HCT116 (cell line): ENCODE measurements around the gene XKRX. TPM values are rescaled to one million over a fixed set of nuclear protein-coding genes. Genes with fewer than 3 reads are reported as not detected.

ENCODE experiments used
- ATAC-seq: fragments of 200-7000 bp; cut with Tn5 transposase; 2 replicates; pipeline ENCODE4 v1.9.1; 2020; ENCODE audit warnings: mild to moderate bottlenecking, moderate library complexity
- BruUV-seq: library from RNA; stranded (reverse); fragments of 400-500 nt; replicated peaks from 2 replicates; lab custom pipeline; 2021; lab: Mats Ljungman, UMichigan
- CTCF ChIA-PET: fragments of 300-600 bp; sonication (Branson Sonifier 250); formaldehyde crosslinking; loops from one replicate; lab custom pipeline; 2021; ENCODE audit warnings: antibody characterized with exemption; lab: Charles Lee
- POLR2A ChIA-PET: fragments of 300-600, 350-600 bp; sonication (Branson Sonifier 250); formaldehyde crosslinking; loops from one replicate; lab custom pipeline; 2021; ENCODE audit warnings: antibody characterized with exemption; lab: Charles Lee
- RAD21 ChIA-PET, 2 experiments: fragments of 300-600 bp; sonication (Branson Sonifier 250); formaldehyde crosslinking; loops; one replicate each; lab custom pipeline; 2023; ENCODE audit warnings: low total read pairs in 2 of 2; ENCODE audit not compliant: uncharacterized antibody in 2 of 2, unreplicated experiment in 2 of 2, low non-redundant PET in 1 of 2; lab: Charles Lee
- DNase-seq: peaks from one replicate; pipeline ENCODE4 v3.0.0-alpha.2; 2010; ENCODE audit warnings: low read depth, low spot score
- H2AFZ ChIP-seq: fragments of 200-600 bp; shearing (Covaris generic), sonication (generic); 2 replicates; pipeline ENCODE4 v1.6.1; 2017; ENCODE audit warnings: low read depth, mixed run types, mixed read lengths, antibody characterized with exemption, low read length; ENCODE audit not compliant: poor library complexity, severe bottlenecking
- H3K27ac ChIP-seq: 2 replicates; pipeline ENCODE4 v1.5.1; 2012; ENCODE audit warnings: low read depth, low read length
- H3K27me3 ChIP-seq: fragments of 200-600 bp; sonication (generic); 2 replicates; pipeline ENCODE4 v1.6.1; 2016; ENCODE audit warnings: mixed run types, low read length, mixed read lengths; ENCODE audit not compliant: insufficient read depth
- H3K36me3 ChIP-seq, 2 experiments: fragments of 200-500 bp in 1 of 2; fragments of 200-600 bp in 1 of 2; sonication (Bioruptor generic) in 1 of 2; sonication (generic) in 1 of 2; 2 replicates each; pipeline versions ENCODE4 v1.5.1 to v1.6.1; 2014 to 2016; ENCODE audit warnings: low read length in 2 of 2, inconsistent platforms in 1 of 2, mixed read lengths in 1 of 2, mixed run types in 1 of 2; ENCODE audit not compliant: insufficient read depth in 2 of 2, control insufficient read depth in 1 of 2
- H3K4me1 ChIP-seq, 2 experiments: fragments of 200-600 bp in 1 of 2; sonication (generic) in 1 of 2; 2 replicates each; pipeline versions ENCODE4 v1.5.1 to v1.6.1; 2012 to 2017; ENCODE audit warnings: low read length in 2 of 2, inconsistent platforms in 1 of 2, mild to moderate bottlenecking in 1 of 2, mixed read lengths in 1 of 2, mixed run types in 1 of 2, moderate library complexity in 1 of 2; ENCODE audit not compliant: insufficient read depth in 2 of 2, control insufficient read depth in 1 of 2
- H3K4me2 ChIP-seq: fragments of 200-600 bp; sonication (generic); 2 replicates; pipeline ENCODE4 v1.6.1; 2017; ENCODE audit warnings: mixed run types, low read length, mixed read lengths
- H3K4me3 ChIP-seq, 2 experiments: fragments of 200-600 bp in 1 of 2; sonication (generic) in 1 of 2; replicated peaks in 1 of 2; 2 replicates each; pipeline ENCODE4 v1.5.1; 2011 to 2016; ENCODE audit warnings: low read length in 2 of 2, control low read depth in 1 of 2, low read depth in 1 of 2, mild to moderate bottlenecking in 1 of 2, mixed read lengths in 1 of 2, mixed run types in 1 of 2
- H3K79me2 ChIP-seq: fragments of 200-600 bp; sonication (generic); 2 replicates; pipeline ENCODE4 v1.6.1; 2017; ENCODE audit warnings: mild to moderate bottlenecking, mixed run types, low read length, moderate library complexity, mixed read lengths; ENCODE audit not compliant: insufficient read depth
- H3K9ac ChIP-seq: fragments of 200-600 bp; sonication (generic); 2 replicates; pipeline ENCODE4 v1.6.1; 2016; ENCODE audit warnings: low read length, mixed read lengths
- H3K9me2 ChIP-seq: fragments of 200-600 bp; sonication (generic), shearing (Covaris generic); 2 replicates; pipeline ENCODE4 v1.6.1; 2017; ENCODE audit warnings: mixed run types, mild to moderate bottlenecking, moderate library complexity; ENCODE audit not compliant: insufficient read depth
- H3K9me3 ChIP-seq, 2 experiments: fragments of 200-500 bp in 1 of 2; fragments of 200-600 bp in 1 of 2; sonication (Bioruptor generic) in 1 of 2; sonication (generic) in 1 of 2; 2 replicates each; pipeline ENCODE4 v1.6.1; 2014 to 2017; ENCODE audit warnings: low read length in 2 of 2, mixed read lengths in 2 of 2, inconsistent platforms in 1 of 2, low read depth in 1 of 2, mild to moderate bottlenecking in 1 of 2, mixed run types in 1 of 2, moderate library complexity in 1 of 2; ENCODE audit not compliant: control insufficient read depth in 1 of 2, insufficient read depth in 1 of 2
- H4K20me1 ChIP-seq: fragments of 200-600 bp; sonication (generic), shearing (Covaris generic); 2 replicates; pipeline ENCODE4 v1.6.1; 2017; ENCODE audit warnings: mixed run types, mild to moderate bottlenecking, moderate library complexity; ENCODE audit not compliant: insufficient read depth
- ATF3 ChIP-seq: IDR thresholded peaks from 2 replicates; pipeline ENCODE4 v1.6.1; 2012
- CEBPB ChIP-seq: IDR thresholded peaks from 2 replicates; pipeline ENCODE4 v1.6.1; 2012; ENCODE audit warnings: low read depth
- CTCF ChIP-seq, 3 experiments: fragments of 200-600 bp in 1 of 3; sonication (generic) in 1 of 3; IDR thresholded peaks in 2 of 3; conservative IDR thresholded peaks in 1 of 3; 2 replicates each; pipeline ENCODE4 v1.5.1; 2012 to 2017; ENCODE audit warnings: low read depth in 2 of 3, low read length in 2 of 3, antibody characterized with exemption in 1 of 3, borderline replicate concordance in 1 of 3, control low read depth in 1 of 3, mild to moderate bottlenecking in 1 of 3, mixed read lengths in 1 of 3, mixed run types in 1 of 3, moderate library complexity in 1 of 3; ENCODE audit not compliant: insufficient read depth in 1 of 3
- EGR1 ChIP-seq: IDR thresholded peaks from 2 replicates; pipeline ENCODE4 v1.6.1; 2012; ENCODE audit warnings: low read depth
- ELF1 ChIP-seq: IDR thresholded peaks from 2 replicates; pipeline ENCODE4 v1.6.1; 2012; ENCODE audit warnings: low read depth, borderline replicate concordance
- EZH2 ChIP-seq: fragments of 200-600 bp; sonication (generic); IDR thresholded peaks from 2 replicates; pipeline ENCODE4 v1.6.1; 2017; ENCODE audit warnings: antibody characterized with exemption, mixed run types
- EZH2phosphoT487 ChIP-seq: fragments of 200-600 bp; IDR thresholded peaks from 2 replicates; pipeline ENCODE4 v1.6.1; 2018; ENCODE audit warnings: antibody characterized with exemption, borderline replicate concordance
- POLR2AphosphoS5 ChIP-seq: IDR thresholded peaks from 2 replicates; pipeline ENCODE4 v1.6.1; 2011; ENCODE audit warnings: mild to moderate bottlenecking, low read depth, low read length, moderate library complexity
- REST ChIP-seq: IDR thresholded peaks from 2 replicates; pipeline ENCODE4 v1.6.1; 2012; ENCODE audit warnings: low read depth
- SP1 ChIP-seq: IDR thresholded peaks from 2 replicates; pipeline ENCODE4 v1.6.1; 2012; ENCODE audit warnings: low read depth
- TCF7L2 ChIP-seq: IDR thresholded peaks from 2 replicates; pipeline ENCODE4 v1.7.0; 2011; ENCODE audit warnings: borderline replicate concordance, inconsistent platforms; ENCODE audit not compliant: insufficient read depth, insufficient read length; ENCODE audit errors: extremely low read depth
- ZFX ChIP-seq: fragments of 450-650 bp; IDR thresholded peaks from 2 replicates; pipeline ENCODE4 v1.6.1; 2017
- ZNF274 ChIP-seq: fragments of 200-500 bp; sonication (Bioruptor generic); IDR thresholded peaks from 2 replicates; pipeline ENCODE4 v1.6.1; 2014; ENCODE audit warnings: mild to moderate bottlenecking, low read depth, low read length, inconsistent platforms
- intact Hi-C: fragments of 100-400 bp; cut with micrococcal nuclease; formaldehyde crosslinking; loops from 2 replicates; pipeline ENCODE4 v1.10.0; 2022
- total RNA-seq: library from RNA; stranded (reverse); gene quantifications from one replicate; pipeline ENCODE4 v1.2.1, GENCODE V29; 2021; ENCODE audit not compliant: unreplicated experiment

Gene XKRX
- total RNA-seq, 1 experiment from 2014 or later = 0.47 TPM

- POLR2A ChIA-PET = no interaction called here
Observed at GRCh38 chrX:100880368-100880767, 48.3 kb downstream of the XKRX start.

GRCh38 chrX:100874325-100874724 is 54.4 kb downstream of the XKRX start, which contains the start of gene NOX1:
NOX1 (minus strand) TSS chrX:100874359; CDS start chrX:100874139, 220 bp downstream.
- ATAC-seq (no peak), DNase-seq (no peak)
- intact Hi-C loops = no loop called here
- no peaks in the 10 kb centered on the region for H3K27me3 ChIP-seq
- no peaks in the 10 kb centered on the region for H3K79me2 ChIP-seq
- no TSS peak for BruUV-seq
- H3K4me3 ChIP-seq = no peak within 1 kb of the TSS
- H3K27ac ChIP-seq = no peak within 1 kb of the TSS
- H4K20me1 ChIP-seq = no peaks in the 10 kb centered on the region
- H3K9ac ChIP-seq = no peak within 1 kb of the TSS
- no peaks in the 10 kb centered on the region for H3K9me2 ChIP-seq
- no peaks in the 10 kb centered on the region for H3K4me1 ChIP-seq
- H2AFZ ChIP-seq = no peak within 1 kb of the TSS
- RAD21 ChIA-PET = no interaction called here
- no peak for TF ChIP-seq SP1
- no peak for TF ChIP-seq REST
- TF ChIP-seq ZNF274 = no peak
- TF ChIP-seq CEBPB = no peak
- TF ChIP-seq ELF1 = no peak
- no peak for TF ChIP-seq ZFX
- no peak for TF ChIP-seq EZH2
- TF ChIP-seq EGR1 = no peak
- TF ChIP-seq EZH2phosphoT487 = no peak
- TF ChIP-seq TCF7L2 = no peak
- TF ChIP-seq POLR2AphosphoS5 = no peak
- TF ChIP-seq ATF3 = no peak
- TF ChIP-seq, all 23 proteins: peak for 0
- CTCF ChIA-PET = no interaction called here
- Histone ChIP-seq H3K9me3 (no peaks in the 10 kb centered on the region), H3K36me3 (no peaks in the 10 kb centered on the region), H3K4me2 (no peak within 1 kb of the TSS)
- POLR2A ChIA-PET = no interaction called here

More at GRCh38 chrX:100880368-100880767, 48.3 kb downstream of the XKRX start:
- Histone ChIP-seq H3K4me2 (no peak overlapping the region), H3K27ac (no peak overlapping the region), H3K79me2 (no peaks in the 10 kb centered on the region), H3K9ac (no peak overlapping the region), H3K36me3 (no peaks in the 10 kb centered on the region), H3K4me1 (no peaks in the 10 kb centered on the region), H3K9me2 (no peaks in the 10 kb centered on the region), H4K20me1 (no peaks in the 10 kb centered on the region), H2AFZ (no peak overlapping the region), H3K9me3 (no peaks in the 10 kb centered on the region), H3K27me3 (no peaks in the 10 kb centered on the region), H3K4me3 (no peak overlapping the region)
- intact Hi-C loops = no loop called here
- no TSS peak for BruUV-seq
- ChIA-PET RAD21 (no interaction called here), CTCF (no interaction called here)
- TF ChIP-seq CTCF (IDR thresholded peaks at IDR 0.05 in 2 of 3, conservative IDR thresholded peaks at IDR 0.05 in 1 of 3; ENCODE audit: borderline replicate concordance in 1 of 3, insufficient read depth in 1 of 3, low read depth in 2 of 3, low read length in 2 of 3) = no peak
- no peak for ATAC-seq
- DNase-seq = no peak
